Neural progenitor cell (in vitro differentiated cells): ENCODE results near the gene CHCHD10. TPM values are rescaled to one million over a fixed set of nuclear protein-coding genes. Genes with fewer than 3 reads are reported as not detected.

Experiments used
- DNase-seq: peaks from one replicate; pipeline ENCODE4 v3.0.0-alpha.2; 2016; ENCODE audit warnings: low spot score
- H2AFZ ChIP-seq: fragments of 200-600 bp; sonication (generic); replicated peaks from 2 replicates; pipeline ENCODE4 v1.6.1; 2016; ENCODE audit warnings: antibody characterized with exemption
- H3F3A ChIP-seq: fragments of 200-600 bp; sonication (generic); 2 replicates; pipeline ENCODE4 v1.6.1; 2016; ENCODE audit warnings: antibody characterized with exemption, low read depth
- H3K27ac ChIP-seq: fragments of 200-600 bp; sonication (generic); 2 replicates; pipeline ENCODE4 v1.5.1; 2016; ENCODE audit warnings: mild to moderate bottlenecking
- H3K27me3 ChIP-seq: fragments of 200-600 bp; sonication (generic); 2 replicates; pipeline ENCODE4 v1.6.1; 2016; ENCODE audit warnings: mild to moderate bottlenecking, moderate library complexity
- H3K36me3 ChIP-seq: fragments of 200-600 bp; sonication (generic); 2 replicates; pipeline ENCODE4 v1.5.1; 2016
- H3K4me1 ChIP-seq: fragments of 200-600 bp; sonication (generic); 2 replicates; pipeline ENCODE4 v1.6.1; 2016; ENCODE audit warnings: mixed run types
- H3K4me2 ChIP-seq: fragments of 200-600 bp; sonication (generic); 2 replicates; pipeline ENCODE4 v1.6.1; 2016
- H3K4me3 ChIP-seq: fragments of 200-600 bp; sonication (generic); 2 replicates; pipeline ENCODE4 v1.5.1; 2016
- H3K79me2 ChIP-seq: fragments of 200-600 bp; sonication (generic); 2 replicates; pipeline ENCODE4 v1.6.1; 2016; ENCODE audit warnings: low read depth
- H3K9ac ChIP-seq: fragments of 200-600 bp; sonication (generic); 2 replicates; pipeline ENCODE4 v1.6.1; 2016
- H3K9me3 ChIP-seq: fragments of 200-600 bp; sonication (generic); 2 replicates; pipeline ENCODE4 v1.5.1; 2016; ENCODE audit warnings: low read depth
- H4K20me1 ChIP-seq: fragments of 200-600 bp; sonication (generic); 2 replicates; pipeline ENCODE4 v1.6.1; 2016; ENCODE audit warnings: low read depth
- H3K27ac Mint-ChIP-seq: 3 replicates; pipeline ENCODE4 v1.8.0; 2021; ENCODE audit warnings: mixed read lengths
- H3K27me3 Mint-ChIP-seq: 2 replicates; pipeline ENCODE4 v1.8.0; 2022; ENCODE audit warnings: low read depth, mild to moderate bottlenecking, inconsistent platforms, moderate library complexity, mixed read lengths; ENCODE audit not compliant: insufficient read depth
- H3K36me3 Mint-ChIP-seq: 3 replicates; pipeline ENCODE4 v1.8.0; 2021; ENCODE audit warnings: mixed read lengths
- H3K4me1 Mint-ChIP-seq: 3 replicates; pipeline ENCODE4 v1.8.0; 2021; ENCODE audit warnings: mixed read lengths
- H3K4me3 Mint-ChIP-seq: 3 replicates; pipeline ENCODE4 v1.8.0; 2021; ENCODE audit warnings: mild to moderate bottlenecking, moderate library complexity, mixed read lengths
- H3K9me3 Mint-ChIP-seq: 3 replicates; pipeline ENCODE4 v1.8.0; 2020; ENCODE audit warnings: mixed read lengths
- CTCF ChIP-seq: fragments of 200-600 bp; sonication (generic); IDR thresholded peaks from 2 replicates; pipeline ENCODE4 v1.5.1; 2017; ENCODE audit warnings: antibody characterized with exemption, mild to moderate bottlenecking
- EZH2 ChIP-seq: fragments of 200-600 bp; sonication (generic); IDR thresholded peaks from 2 replicates; pipeline ENCODE4 v1.6.1; 2017; ENCODE audit warnings: antibody characterized with exemption, mild to moderate bottlenecking, moderate library complexity
- EZH2phosphoT487 ChIP-seq: fragments of 200-600 bp; sonication (generic); IDR thresholded peaks from 2 replicates; pipeline ENCODE4 v1.6.1; 2017; ENCODE audit warnings: antibody characterized with exemption
- total RNA-seq: library from RNA; depleted of rRNA; stranded (reverse); fragments of >200 nt; gene quantifications from 2 replicates; pipeline ENCODE4 v1.2.3, GENCODE V29; 2015; ENCODE audit warnings: low replicate concordance

CHCHD10 gene
- total RNA-seq, 1 donor from 2014 or later: 9.1 TPM

GRCh38 chr22:23744001-23744400 is 23.8 kb downstream of the CHCHD10 start:
- Mint-ChIP-seq H3K27ac (peak overlapping the region; percentile 2), H3K9me3 (no peaks in the 10 kb centered on the region), H3K4me3 (no peak overlapping the region), H3K4me1 (no peaks in the 10 kb centered on the region), H3K27me3 (peaks cover 6% of the 10 kb centered on the region), H3K36me3 (peaks cover 27% of the 10 kb centered on the region)
- no peaks in the 10 kb centered on the region for H4K20me1 ChIP-seq
- no peaks in the 10 kb centered on the region for H3K4me1 ChIP-seq
- no peaks in the 10 kb centered on the region for H3K79me2 ChIP-seq
- H3K27me3 ChIP-seq: no peaks in the 10 kb centered on the region
- H3F3A ChIP-seq: no peaks in the 10 kb centered on the region
- no peak overlapping the region for H3K4me2 ChIP-seq
- no peak overlapping the region for H3K4me3 ChIP-seq
- H3K9me3 ChIP-seq: no peaks in the 10 kb centered on the region
- DNase-seq: no peak
- H3K36me3 ChIP-seq: no peaks in the 10 kb centered on the region
- no peak overlapping the region for H3K27ac ChIP-seq
- H2AFZ ChIP-seq: no peak overlapping the region
- TF ChIP-seq EZH2 (no peak), EZH2phosphoT487 (no peak), CTCF (no peak)
- no peak overlapping the region for H3K9ac ChIP-seq

GRCh38 chr22:23743303-23743705 is 24.5 kb downstream of the CHCHD10 start:
- TF ChIP-seq CTCF (no peak), EZH2 (no peak), EZH2phosphoT487 (no peak)
- Mint-ChIP-seq H3K27me3 (peaks cover 6% of the 10 kb centered on the region), H3K36me3 (peaks cover 30% of the 10 kb centered on the region), H3K4me3 (no peak overlapping the region), H3K27ac (no peak overlapping the region), H3K4me1 (no peaks in the 10 kb centered on the region), H3K9me3 (no peaks in the 10 kb centered on the region)
- no peaks in the 10 kb centered on the region for H4K20me1 ChIP-seq
- H3K9ac ChIP-seq: no peak overlapping the region
- H2AFZ ChIP-seq: no peak overlapping the region
- no peaks in the 10 kb centered on the region for H3F3A ChIP-seq
- H3K27ac ChIP-seq: no peak overlapping the region
- H3K4me1 ChIP-seq: no peaks in the 10 kb centered on the region
- DNase-seq: no peak
- H3K4me3 ChIP-seq: no peak overlapping the region
- H3K9me3 ChIP-seq: no peaks in the 10 kb centered on the region
- no peak overlapping the region for H3K4me2 ChIP-seq
- no peaks in the 10 kb centered on the region for H3K27me3 ChIP-seq
- no peaks in the 10 kb centered on the region for H3K79me2 ChIP-seq
- H3K36me3 ChIP-seq: no peaks in the 10 kb centered on the region

GRCh38 chr22:23742505-23743264 is 25.1 kb downstream of the CHCHD10 start:
- Mint-ChIP-seq H3K9me3 (no peaks in the 10 kb centered on the region), H3K4me1 (no peaks in the 10 kb centered on the region), H3K27me3 (peaks cover 6% of the 10 kb centered on the region), H3K36me3 (peaks cover 30% of the 10 kb centered on the region), H3K27ac (no peak overlapping the region), H3K4me3 (no peak overlapping the region)
- no peak for DNase-seq
- H3K9me3 ChIP-seq: no peaks in the 10 kb centered on the region
- no peaks in the 10 kb centered on the region for H3K4me1 ChIP-seq
- TF ChIP-seq EZH2phosphoT487: no peak
- TF ChIP-seq CTCF: no peak
- TF ChIP-seq EZH2: no peak
- no peak overlapping the region for H3K4me3 ChIP-seq
- H3K4me2 ChIP-seq: no peak overlapping the region
- H3K79me2 ChIP-seq: no peaks in the 10 kb centered on the region
- H4K20me1 ChIP-seq: no peaks in the 10 kb centered on the region
- H3K27ac ChIP-seq: no peak overlapping the region
- no peak overlapping the region for H3K9ac ChIP-seq
- H3F3A ChIP-seq: no peaks in the 10 kb centered on the region
- no peaks in the 10 kb centered on the region for H3K36me3 ChIP-seq
- no peaks in the 10 kb centered on the region for H3K27me3 ChIP-seq
- no peak overlapping the region for H2AFZ ChIP-seq
